GM20431 (cell line): Measurements from ENCODE around the gene KIF6.
"Not testable (repeated sequence)": the region's sequence is repeated elsewhere in the genome, so short reads cannot be mapped to it uniquely, and the experiment has no call there.

Experiments used
- in situ Hi-C: fragments of 300-500 bp; cut with MseI, MboI; formaldehyde crosslinking; loops from one replicate; pipeline ENCODE4 v1.15.0; 2020; ENCODE audit warnings: low sequenced_read_pairs; ENCODE audit not compliant: unreplicated experiment

The KIF6 gene

DNA sequence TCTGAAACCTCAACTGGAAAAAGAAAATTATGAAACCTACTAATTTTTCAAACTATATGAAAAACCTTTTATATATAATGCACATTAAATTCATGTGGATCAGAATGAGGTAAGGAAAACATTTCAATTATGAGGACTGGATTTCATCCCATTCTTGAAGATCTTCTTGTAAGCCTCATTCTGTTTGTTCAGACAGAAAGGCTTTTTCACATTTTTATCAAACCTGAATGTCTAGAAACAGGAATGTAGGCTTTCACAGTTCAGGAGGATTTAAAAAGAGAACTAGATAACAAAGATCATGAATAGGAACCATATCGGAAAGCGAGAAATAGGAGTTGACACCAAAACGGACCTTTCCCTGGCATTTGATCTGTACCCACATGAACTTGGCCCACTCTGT, 210.2 kb downstream of the KIF6 start:
- in situ Hi-C loops, result no loop called here

DNA sequence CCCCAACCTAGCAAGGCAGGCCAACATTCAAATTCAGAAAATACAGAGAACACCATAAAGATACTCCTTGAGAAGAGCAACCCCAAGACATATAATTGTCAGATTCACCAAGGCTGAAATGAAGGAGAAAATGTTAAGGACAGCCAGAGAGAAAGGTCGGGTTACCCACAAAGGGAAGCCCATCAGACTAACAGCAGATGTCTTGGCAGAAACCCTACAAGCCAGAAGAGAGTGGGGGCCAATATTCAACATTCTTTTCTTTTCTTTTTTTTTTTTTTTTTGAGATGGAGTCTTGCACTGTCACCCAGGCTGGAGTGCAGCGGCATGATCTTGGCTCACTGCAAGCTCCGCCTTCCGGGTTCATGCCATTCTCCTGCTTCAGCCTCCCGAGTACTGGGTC, 215.4 kb downstream of the KIF6 start:
- in situ Hi-C loops, result not testable (repeated sequence)

DNA sequence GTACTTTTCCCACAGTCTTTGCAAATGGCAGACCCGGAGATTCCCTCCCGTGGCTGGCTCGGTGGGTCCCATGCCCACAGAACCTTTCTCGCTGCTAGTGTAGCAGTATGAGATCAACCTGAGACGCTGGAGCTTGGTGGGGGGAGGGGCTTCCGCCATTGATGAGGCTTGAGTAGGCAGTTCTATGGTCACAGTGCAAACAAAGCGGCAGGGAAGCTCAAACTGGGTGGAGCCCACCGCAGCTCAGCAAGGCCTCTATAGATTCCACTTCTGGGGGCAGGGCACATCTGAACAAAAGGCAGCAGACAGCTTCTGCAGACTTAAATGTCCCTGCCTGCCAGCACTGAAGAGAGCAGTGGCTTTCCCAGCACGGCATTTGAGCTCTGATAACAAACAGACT, 216.7 kb downstream of the KIF6 start:
- in situ Hi-C loops, result no loop called here

DNA sequence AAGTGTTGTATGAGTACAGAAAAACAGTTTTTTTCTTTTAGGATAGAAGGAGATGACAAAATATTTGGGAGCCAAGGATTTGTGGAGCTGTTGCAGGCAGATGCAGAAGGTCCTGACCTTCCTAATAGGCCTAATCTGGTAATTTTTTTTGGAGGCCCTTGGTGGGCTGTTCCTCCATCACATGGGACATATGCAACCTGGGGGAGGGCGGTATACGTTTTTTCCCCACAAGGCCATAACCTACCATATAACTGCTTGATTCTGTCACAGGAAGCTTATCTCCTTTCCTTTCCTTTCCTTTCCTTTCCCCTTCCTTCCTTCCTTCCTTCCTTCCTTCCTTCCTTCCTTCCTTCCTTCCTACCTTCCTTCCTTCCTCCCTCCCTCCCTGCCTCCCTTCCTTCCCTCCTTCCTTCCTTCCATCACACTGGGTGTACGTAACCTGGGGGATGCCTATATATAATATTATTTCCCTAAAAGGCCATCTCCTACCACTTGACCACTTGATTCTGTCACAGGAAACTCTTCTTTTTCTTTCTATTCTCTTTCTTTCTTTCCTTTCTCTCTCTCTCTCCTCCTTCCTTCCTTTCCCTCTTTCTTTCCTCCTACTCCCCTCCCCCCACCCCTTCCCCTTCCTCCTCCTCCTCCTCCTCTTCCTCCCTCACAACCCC, 217.7 kb downstream of the KIF6 start:
- in situ Hi-C loops, result no loop called here

DNA sequence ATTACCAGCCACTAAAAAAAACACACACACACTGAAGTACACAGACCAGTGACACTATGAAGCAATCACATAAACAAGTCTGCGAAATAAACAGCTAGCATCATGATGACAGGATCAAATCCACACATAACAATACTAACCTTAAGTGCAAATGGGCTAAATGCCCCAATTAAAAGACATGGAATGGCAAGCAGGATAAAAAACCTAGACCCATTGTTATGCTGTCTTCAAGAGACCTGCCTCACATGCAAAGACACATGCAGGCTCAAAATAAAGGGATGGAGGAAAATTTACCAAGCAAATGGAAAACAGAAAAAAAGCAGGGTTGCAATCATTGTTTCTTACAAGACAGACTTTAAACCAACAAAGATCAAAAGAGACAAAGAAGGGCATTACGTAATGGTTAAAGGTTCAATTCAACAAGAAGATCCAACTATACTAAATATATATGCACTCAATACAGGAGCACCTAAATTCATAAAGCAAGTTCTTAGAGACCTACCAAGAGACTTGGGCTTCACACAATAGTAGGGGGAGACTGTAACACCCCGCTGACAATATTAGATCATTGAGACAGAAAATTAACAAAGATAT, 222.7 kb downstream of the KIF6 start:
- in situ Hi-C loops, result not testable (repeated sequence)

DNA sequence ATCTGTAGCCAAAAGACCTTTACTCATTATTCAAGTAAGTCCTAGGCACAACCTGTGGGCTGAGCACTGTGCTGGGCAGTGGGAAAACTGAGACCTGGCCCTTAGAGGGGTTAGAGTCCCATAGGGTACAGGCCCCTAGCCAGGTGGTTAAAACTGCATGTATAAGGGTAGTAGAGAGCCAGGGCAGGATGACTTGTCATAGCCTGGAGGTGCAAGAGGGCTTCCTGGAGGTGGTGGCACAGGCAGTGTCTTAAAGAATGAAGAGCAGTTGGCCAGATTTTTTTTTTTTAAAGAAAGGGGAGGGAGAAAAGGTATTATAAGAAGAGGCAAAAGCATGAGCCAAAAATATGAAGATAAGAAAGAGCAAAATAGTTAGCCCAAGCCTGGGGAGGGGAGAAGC, 226.2 kb downstream of the KIF6 start:
- in situ Hi-C loops, result no loop called here

DNA sequence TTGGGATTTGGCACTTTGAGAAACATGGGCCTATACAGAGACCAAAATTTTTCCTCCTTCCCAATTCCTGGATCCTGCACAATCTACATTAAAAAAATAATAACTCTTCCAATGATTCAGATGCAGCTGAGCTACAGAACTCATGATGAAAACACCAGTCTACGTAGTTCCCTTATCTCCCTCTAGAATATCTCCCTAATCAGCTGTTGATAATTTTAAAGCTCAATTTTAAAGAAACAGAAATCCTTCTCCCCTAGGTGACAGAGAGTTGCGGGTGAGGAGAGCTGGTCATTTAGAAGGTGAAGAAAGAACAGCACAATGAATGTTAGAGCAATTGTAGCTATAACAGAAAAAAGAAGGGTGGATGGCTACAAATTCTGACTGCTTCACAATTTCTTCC, 227.1 kb downstream of the KIF6 start:
- in situ Hi-C loops, result no loop called here

DNA sequence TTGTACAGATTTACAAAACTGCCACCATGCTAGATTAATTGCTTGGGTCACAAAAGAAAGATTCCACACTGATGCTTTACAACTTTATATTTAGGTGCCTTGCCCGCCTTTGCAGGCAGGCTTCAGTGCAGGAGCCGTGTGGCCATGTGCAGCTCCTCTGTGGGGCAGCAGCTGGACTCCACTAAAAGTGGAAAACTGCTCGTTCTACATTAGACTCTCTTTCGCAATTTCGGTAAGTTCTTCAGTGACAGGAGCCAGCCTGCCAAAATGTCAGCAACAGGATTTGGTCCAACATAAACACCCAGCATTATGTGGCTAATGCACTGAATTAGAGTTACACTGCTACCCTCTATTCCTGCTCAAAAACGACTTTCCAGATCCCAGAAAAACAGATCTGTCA, 228.3 kb downstream of the KIF6 start:
- in situ Hi-C loops, result no loop called here

DNA sequence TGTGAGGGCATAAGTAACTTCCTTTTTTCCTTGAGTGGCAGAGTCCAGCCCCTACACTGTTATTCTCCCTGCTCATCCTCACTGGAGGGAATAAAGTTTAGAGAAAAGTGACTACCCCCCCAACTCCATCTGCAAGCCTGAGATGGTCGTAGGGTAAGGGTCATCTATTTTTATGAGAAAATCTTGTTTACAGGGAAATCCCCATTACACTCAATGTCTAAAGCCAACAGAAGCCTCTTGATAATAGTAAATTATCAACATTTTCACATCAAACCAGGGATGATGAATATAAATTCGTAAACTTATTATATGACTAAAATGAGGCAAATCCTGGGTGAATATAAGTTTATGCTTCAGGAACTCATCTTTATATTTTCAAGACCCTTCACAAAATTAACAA, 228.8 kb downstream of the KIF6 start:
- in situ Hi-C loops, result no loop called here

DNA sequence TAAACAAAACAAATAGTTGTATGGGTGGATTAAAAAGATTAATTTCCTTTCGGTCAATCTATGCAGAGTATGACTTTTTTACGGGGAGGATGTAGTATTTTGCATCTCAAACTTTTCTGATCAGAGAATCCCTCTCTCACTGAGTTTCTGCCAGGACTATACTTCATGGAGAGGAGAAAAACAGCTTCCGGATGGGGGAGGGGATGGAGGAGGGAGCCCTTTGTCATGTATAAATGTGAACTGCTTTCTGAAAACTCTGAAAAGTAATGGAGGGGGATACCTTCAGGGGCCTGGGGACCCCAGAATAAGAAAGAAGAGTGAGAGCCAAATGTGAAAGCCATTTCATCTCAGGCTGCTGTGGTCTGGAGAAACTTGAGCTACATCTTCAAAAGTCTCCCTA, 229.6 kb downstream of the KIF6 start:
- in situ Hi-C loops, result no loop called here

DNA sequence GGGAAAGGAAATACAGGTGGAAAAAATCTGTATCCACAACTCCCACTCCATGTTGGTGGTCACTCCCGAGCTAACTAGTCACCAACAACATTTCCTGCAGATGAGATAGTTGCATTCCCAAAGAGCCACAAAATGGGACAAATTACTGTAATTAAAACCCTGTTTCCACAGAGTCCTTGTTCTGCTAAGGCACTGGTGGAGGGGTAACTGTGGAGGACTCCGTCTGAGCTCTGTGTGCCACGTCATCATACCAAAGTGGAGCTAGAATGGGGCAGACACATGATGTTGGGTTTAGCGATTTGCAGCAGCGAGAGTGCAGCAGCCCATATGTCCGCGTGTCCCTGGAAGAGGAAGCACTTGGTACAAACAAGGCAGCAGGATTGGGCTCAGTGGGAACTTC, 230.2 kb downstream of the KIF6 start:
- in situ Hi-C loops, result no loop called here

DNA sequence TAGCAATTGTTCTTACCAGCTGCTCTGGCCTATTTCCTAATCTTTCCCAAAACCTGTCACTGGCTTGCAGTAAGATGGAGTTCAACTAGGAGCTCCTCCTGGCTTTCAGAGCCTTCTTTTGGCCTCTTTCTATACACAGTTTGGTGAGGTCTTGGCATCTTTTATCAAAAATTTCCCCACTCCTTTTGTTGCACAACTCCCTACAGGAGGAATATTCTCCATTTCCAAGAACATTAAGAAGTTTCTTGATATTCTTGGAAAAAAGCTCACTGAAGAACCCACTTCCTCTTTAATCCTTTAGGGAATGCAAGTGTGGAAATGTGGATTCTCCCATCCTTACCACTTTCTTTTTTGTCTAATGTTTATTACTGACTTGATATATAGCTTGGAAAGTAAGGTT, 231.4 kb downstream of the KIF6 start:
- in situ Hi-C loops, result no loop called here

DNA sequence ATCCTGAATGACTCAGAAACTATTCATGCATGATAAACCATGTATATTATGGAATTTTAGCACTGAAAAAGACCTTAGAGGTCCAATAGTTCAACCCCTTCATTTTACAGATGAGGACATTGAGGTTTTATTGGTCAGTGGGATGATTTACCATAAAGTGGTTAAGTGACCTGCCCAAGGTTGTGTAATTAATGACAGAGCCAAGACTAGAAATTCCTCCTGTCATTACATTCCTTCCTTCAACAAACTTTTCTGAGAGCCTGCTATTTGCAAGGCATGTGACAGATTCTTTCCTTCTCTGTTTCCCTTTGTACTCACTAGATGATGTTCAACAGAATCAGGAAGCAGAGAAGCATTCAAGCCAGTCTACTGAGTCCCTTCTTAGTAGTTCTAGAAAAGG, 232.0 kb downstream of the KIF6 start:
- in situ Hi-C loops, result no loop called here

DNA sequence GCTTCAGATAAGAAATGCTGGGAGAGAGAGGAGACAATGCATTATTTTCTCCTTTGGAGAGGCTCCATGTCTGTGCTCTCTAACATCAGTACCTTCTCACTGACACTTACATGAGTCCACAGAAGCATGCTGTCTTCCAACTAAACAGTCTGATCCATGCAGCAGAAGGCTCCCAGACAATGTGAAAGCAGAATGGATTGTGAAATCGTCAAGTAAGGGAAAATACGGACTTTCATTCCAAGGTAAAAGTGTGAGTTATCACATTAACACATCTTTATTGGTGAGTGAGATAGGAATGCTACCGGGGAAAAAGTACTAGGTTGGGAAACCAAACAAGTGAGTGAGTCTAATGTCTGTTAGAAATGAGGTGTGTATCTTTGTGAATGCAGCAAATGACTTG, 235.1 kb downstream of the KIF6 start:
- in situ Hi-C loops, result no loop called here

DNA sequence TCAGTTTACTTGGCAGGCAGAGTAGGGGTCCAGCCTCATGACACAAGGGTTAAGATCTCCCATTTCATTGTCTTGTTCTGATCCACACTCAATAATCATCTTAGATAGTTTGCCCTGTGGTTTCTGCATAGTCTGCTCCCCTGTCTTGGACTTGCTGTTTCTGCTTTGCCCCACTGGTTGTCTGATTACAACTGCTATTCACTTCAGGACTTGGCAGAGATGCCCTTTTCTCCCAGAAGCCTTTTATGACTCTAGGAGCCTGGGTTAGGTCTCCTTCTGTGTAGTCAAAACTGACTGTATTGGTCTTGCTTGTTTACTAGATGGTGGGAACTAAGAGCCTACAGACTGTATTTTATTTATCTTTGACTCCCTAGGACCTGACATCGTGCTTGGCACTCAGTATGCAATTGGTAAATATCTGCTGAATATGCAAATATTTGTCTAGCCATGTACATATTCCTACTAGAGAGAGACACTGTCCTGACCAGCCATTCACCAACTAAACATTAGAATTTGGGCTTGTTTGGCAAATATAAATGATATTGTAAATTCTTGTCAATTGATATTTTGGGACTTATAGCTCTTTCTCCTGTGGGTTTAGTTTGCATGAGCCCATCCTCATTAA, 236.8 kb downstream of the KIF6 start:
- in situ Hi-C loops, result no loop called here

DNA sequence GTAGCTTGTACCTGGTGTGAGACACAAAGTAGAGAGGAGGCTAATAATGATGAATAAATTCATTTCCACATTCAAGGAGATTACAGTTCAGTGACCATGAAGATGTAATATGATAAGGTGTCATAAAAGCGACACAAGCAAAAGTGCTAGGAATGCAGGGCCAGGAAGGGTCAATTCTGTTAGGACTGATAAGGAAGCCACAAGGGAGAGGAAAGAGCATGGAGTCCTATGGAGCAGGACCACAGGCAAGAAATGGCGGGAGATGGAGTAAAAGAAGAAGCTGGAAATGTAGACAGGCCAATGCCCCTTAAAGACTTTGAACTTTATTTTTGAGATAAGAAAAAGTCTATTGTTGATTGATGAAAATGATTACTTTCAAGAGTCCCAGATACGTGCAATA, 240.9 kb downstream of the KIF6 start:
- in situ Hi-C loops, result no loop called here

DNA sequence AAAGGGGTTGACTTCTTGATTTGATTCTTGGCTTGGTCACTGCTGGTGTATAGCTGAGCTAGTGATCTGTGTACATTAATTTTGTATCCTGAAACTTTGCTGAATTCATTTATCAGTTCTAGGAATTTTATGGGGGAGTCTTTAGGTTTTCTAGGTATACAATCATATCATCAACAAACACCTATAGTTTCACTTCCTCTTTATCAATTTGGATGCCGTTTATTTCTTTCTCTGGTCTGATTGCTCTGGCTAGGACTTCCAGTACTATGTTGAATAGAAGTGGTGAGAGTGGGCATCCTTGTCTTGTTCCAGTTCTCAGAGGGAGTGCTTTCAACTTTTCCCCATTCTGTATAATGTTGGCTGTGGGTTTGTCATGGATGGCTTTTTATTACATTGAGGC, 245.4 kb downstream of the KIF6 start:
- in situ Hi-C loops, result not testable (repeated sequence)

DNA sequence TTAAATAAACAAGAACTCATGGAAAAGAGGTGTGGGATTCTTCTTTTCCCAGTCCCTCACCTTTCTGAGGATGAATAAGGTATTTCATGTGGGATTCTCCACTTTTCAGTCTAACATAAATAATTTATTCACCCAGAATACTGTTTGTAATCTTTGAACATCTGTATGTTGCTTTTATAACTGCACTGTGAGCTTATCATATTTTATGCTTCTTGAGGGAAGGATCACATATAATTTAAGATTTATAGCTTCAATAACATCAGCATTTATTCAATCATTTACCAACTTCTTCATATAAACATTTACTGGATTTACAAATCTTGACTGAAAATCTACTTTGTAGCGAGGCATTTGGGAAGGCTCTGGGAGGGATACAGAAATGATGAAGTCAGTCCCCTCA, 248.5 kb downstream of the KIF6 start:
- in situ Hi-C loops, result no loop called here

DNA sequence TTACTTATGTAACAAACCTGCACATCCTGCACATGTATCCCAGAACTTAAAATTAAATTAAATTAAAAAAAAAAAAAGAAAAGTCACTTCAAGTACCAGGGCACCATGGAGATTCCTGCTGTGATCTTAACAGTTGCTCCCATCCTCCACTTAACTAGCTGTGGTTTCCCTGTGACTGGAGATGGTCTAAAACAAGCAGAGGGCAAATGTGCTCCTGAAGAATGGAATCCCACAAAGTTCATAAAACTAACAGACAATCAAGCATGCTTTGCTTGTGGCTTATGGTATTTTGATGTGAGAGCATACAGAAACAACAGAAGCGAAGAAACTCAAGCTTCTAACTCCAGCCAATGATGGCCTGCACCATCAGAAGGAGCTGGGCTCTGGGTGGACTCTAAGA, 249.1 kb downstream of the KIF6 start:
- in situ Hi-C loops, result no loop called here

DNA sequence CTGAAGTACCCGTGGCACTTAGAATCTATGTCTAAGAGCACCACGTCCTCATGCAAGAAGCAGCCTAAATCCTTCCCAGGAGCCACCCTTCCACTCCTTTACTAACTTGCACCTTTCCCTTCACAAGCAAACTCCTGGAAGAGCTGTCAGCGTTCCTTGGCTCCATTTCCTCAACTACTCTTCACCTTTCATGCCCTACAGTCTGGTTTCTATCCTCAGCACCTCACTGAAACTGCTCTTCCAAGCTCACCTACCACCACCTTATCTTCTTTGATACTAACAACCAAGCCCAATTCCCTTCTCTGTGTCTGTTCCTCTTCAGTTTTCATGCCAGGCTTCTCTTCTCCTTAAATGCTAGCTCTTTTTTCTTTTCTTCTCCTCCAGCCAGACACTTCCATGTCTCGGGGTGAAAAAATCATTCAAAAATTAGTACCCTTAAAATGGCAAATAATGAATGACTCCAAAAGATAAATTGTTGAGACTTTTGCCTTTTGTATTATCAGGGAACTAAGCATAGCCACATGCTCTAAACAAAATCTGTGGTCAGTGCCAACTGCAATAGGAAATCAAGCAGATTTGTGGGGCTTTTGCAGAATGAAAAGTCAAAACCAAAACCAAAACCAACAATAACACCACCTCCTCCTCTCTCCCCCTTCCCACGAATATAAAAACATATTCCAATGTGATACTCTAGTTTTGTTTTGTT, 253.1 kb downstream of the KIF6 start:
- in situ Hi-C loops, result no loop called here

DNA sequence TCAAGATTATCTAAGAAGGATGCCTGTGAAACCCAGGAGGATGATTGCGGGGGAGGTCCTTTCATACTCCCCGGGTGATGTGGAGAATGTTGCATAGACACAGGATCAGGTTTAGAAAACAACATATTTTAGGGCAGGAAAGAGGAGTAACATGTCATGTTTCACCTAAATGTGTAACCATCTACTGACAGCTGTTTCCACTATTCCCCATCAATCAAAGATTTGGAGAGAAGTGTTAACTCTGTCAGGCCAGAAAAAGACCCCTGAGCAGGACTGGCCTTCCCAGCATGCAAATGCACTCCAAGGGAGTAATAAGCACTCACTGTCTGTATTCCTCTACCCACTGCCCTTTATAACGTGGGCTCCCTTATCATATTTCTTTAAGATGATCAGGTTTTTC, 254.7 kb downstream of the KIF6 start:
- in situ Hi-C loops, result no loop called here
